HCT116 (cell line): ENCODE measurements around the gene NCLN. TPM values are rescaled to one million over a fixed set of nuclear protein-coding genes. Genes with fewer than 3 reads are reported as not detected.

ENCODE experiments used
- ATAC-seq: fragments of 200-7000 bp; cut with Tn5 transposase; 2 replicates; pipeline ENCODE4 v1.9.1; 2020; ENCODE audit warnings: mild to moderate bottlenecking, moderate library complexity
- BruUV-seq: library from RNA; stranded (reverse); fragments of 400-500 nt; replicated peaks from 2 replicates; lab custom pipeline; 2021; lab: Mats Ljungman, UMichigan
- CTCF ChIA-PET: fragments of 300-600 bp; sonication (Branson Sonifier 250); formaldehyde crosslinking; loops from one replicate; lab custom pipeline; 2021; ENCODE audit warnings: antibody characterized with exemption; lab: Charles Lee
- POLR2A ChIA-PET: fragments of 300-600, 350-600 bp; sonication (Branson Sonifier 250); formaldehyde crosslinking; loops from one replicate; lab custom pipeline; 2021; ENCODE audit warnings: antibody characterized with exemption; lab: Charles Lee
- RAD21 ChIA-PET, 2 experiments: fragments of 300-600 bp; sonication (Branson Sonifier 250); formaldehyde crosslinking; loops; one replicate each; lab custom pipeline; 2023; ENCODE audit warnings: low total read pairs in 2 of 2; ENCODE audit not compliant: uncharacterized antibody in 2 of 2, unreplicated experiment in 2 of 2, low non-redundant PET in 1 of 2; lab: Charles Lee
- DNase-seq: peaks from one replicate; pipeline ENCODE4 v3.0.0-alpha.2; 2010; ENCODE audit warnings: low read depth, low spot score
- H2AFZ ChIP-seq: fragments of 200-600 bp; shearing (Covaris generic), sonication (generic); 2 replicates; pipeline ENCODE4 v1.6.1; 2017; ENCODE audit warnings: low read depth, mixed run types, mixed read lengths, antibody characterized with exemption, low read length; ENCODE audit not compliant: poor library complexity, severe bottlenecking
- H3K27ac ChIP-seq: 2 replicates; pipeline ENCODE4 v1.5.1; 2012; ENCODE audit warnings: low read depth, low read length
- H3K27me3 ChIP-seq: fragments of 200-600 bp; sonication (generic); 2 replicates; pipeline ENCODE4 v1.6.1; 2016; ENCODE audit warnings: mixed run types, low read length, mixed read lengths; ENCODE audit not compliant: insufficient read depth
- H3K36me3 ChIP-seq, 2 experiments: fragments of 200-500 bp in 1 of 2; fragments of 200-600 bp in 1 of 2; sonication (Bioruptor generic) in 1 of 2; sonication (generic) in 1 of 2; 2 replicates each; pipeline versions ENCODE4 v1.5.1 to v1.6.1; 2014 to 2016; ENCODE audit warnings: low read length in 2 of 2, inconsistent platforms in 1 of 2, mixed read lengths in 1 of 2, mixed run types in 1 of 2; ENCODE audit not compliant: insufficient read depth in 2 of 2, control insufficient read depth in 1 of 2
- H3K4me1 ChIP-seq, 2 experiments: fragments of 200-600 bp in 1 of 2; sonication (generic) in 1 of 2; 2 replicates each; pipeline versions ENCODE4 v1.5.1 to v1.6.1; 2012 to 2017; ENCODE audit warnings: low read length in 2 of 2, inconsistent platforms in 1 of 2, mild to moderate bottlenecking in 1 of 2, mixed read lengths in 1 of 2, mixed run types in 1 of 2, moderate library complexity in 1 of 2; ENCODE audit not compliant: insufficient read depth in 2 of 2, control insufficient read depth in 1 of 2
- H3K4me2 ChIP-seq: fragments of 200-600 bp; sonication (generic); 2 replicates; pipeline ENCODE4 v1.6.1; 2017; ENCODE audit warnings: mixed run types, low read length, mixed read lengths
- H3K4me3 ChIP-seq, 2 experiments: fragments of 200-600 bp in 1 of 2; sonication (generic) in 1 of 2; replicated peaks in 1 of 2; 2 replicates each; pipeline ENCODE4 v1.5.1; 2011 to 2016; ENCODE audit warnings: low read length in 2 of 2, control low read depth in 1 of 2, low read depth in 1 of 2, mild to moderate bottlenecking in 1 of 2, mixed read lengths in 1 of 2, mixed run types in 1 of 2
- H3K79me2 ChIP-seq: fragments of 200-600 bp; sonication (generic); 2 replicates; pipeline ENCODE4 v1.6.1; 2017; ENCODE audit warnings: mild to moderate bottlenecking, mixed run types, low read length, moderate library complexity, mixed read lengths; ENCODE audit not compliant: insufficient read depth
- H3K9ac ChIP-seq: fragments of 200-600 bp; sonication (generic); 2 replicates; pipeline ENCODE4 v1.6.1; 2016; ENCODE audit warnings: low read length, mixed read lengths
- H3K9me2 ChIP-seq: fragments of 200-600 bp; sonication (generic), shearing (Covaris generic); 2 replicates; pipeline ENCODE4 v1.6.1; 2017; ENCODE audit warnings: mixed run types, mild to moderate bottlenecking, moderate library complexity; ENCODE audit not compliant: insufficient read depth
- H3K9me3 ChIP-seq, 2 experiments: fragments of 200-500 bp in 1 of 2; fragments of 200-600 bp in 1 of 2; sonication (Bioruptor generic) in 1 of 2; sonication (generic) in 1 of 2; 2 replicates each; pipeline ENCODE4 v1.6.1; 2014 to 2017; ENCODE audit warnings: low read length in 2 of 2, mixed read lengths in 2 of 2, inconsistent platforms in 1 of 2, low read depth in 1 of 2, mild to moderate bottlenecking in 1 of 2, mixed run types in 1 of 2, moderate library complexity in 1 of 2; ENCODE audit not compliant: control insufficient read depth in 1 of 2, insufficient read depth in 1 of 2
- H4K20me1 ChIP-seq: fragments of 200-600 bp; sonication (generic), shearing (Covaris generic); 2 replicates; pipeline ENCODE4 v1.6.1; 2017; ENCODE audit warnings: mixed run types, mild to moderate bottlenecking, moderate library complexity; ENCODE audit not compliant: insufficient read depth
- CBX3 ChIP-seq: IDR thresholded peaks from 2 replicates; pipeline ENCODE4 v1.6.1; 2012; ENCODE audit warnings: low read depth
- CEBPB ChIP-seq: IDR thresholded peaks from 2 replicates; pipeline ENCODE4 v1.6.1; 2012; ENCODE audit warnings: low read depth
- ELF1 ChIP-seq: IDR thresholded peaks from 2 replicates; pipeline ENCODE4 v1.6.1; 2012; ENCODE audit warnings: low read depth, borderline replicate concordance
- EZH2 ChIP-seq: fragments of 200-600 bp; sonication (generic); IDR thresholded peaks from 2 replicates; pipeline ENCODE4 v1.6.1; 2017; ENCODE audit warnings: antibody characterized with exemption, mixed run types
- JUND ChIP-seq: IDR thresholded peaks from 2 replicates; pipeline ENCODE4 v1.6.1; 2012
- MAX ChIP-seq: IDR thresholded peaks from 2 replicates; pipeline ENCODE4 v1.6.1; 2012
- POLR2A ChIP-seq: IDR thresholded peaks from 2 replicates; pipeline ENCODE4 v1.7.0; 2011; ENCODE audit warnings: borderline replicate concordance; ENCODE audit not compliant: insufficient read depth, insufficient read length; ENCODE audit errors: extremely low read depth
- POLR2AphosphoS5 ChIP-seq: IDR thresholded peaks from 2 replicates; pipeline ENCODE4 v1.6.1; 2011; ENCODE audit warnings: mild to moderate bottlenecking, low read depth, low read length, moderate library complexity
- SIN3A ChIP-seq: IDR thresholded peaks from 2 replicates; pipeline ENCODE4 v1.6.1; 2012; ENCODE audit warnings: low read depth
- SRF ChIP-seq: IDR thresholded peaks from 2 replicates; pipeline ENCODE4 v1.6.1; 2012; ENCODE audit warnings: low read depth
- TCF7L2 ChIP-seq: IDR thresholded peaks from 2 replicates; pipeline ENCODE4 v1.7.0; 2011; ENCODE audit warnings: borderline replicate concordance, inconsistent platforms; ENCODE audit not compliant: insufficient read depth, insufficient read length; ENCODE audit errors: extremely low read depth
- YY1 ChIP-seq: IDR thresholded peaks from 2 replicates; pipeline ENCODE4 v1.6.1; 2011; ENCODE audit warnings: low read length, low read depth, moderate library complexity, mild to moderate bottlenecking; ENCODE audit not compliant: insufficient replicate concordance; ENCODE audit errors: extremely low read depth
- ZNF274 ChIP-seq: fragments of 200-500 bp; sonication (Bioruptor generic); IDR thresholded peaks from 2 replicates; pipeline ENCODE4 v1.6.1; 2014; ENCODE audit warnings: mild to moderate bottlenecking, low read depth, low read length, inconsistent platforms
- intact Hi-C: fragments of 100-400 bp; cut with micrococcal nuclease; formaldehyde crosslinking; loops from 2 replicates; pipeline ENCODE4 v1.10.0; 2022
- total RNA-seq: library from RNA; stranded (reverse); gene quantifications from one replicate; pipeline ENCODE4 v1.2.1, GENCODE V29; 2021; ENCODE audit not compliant: unreplicated experiment
- TF ChIP-seq, protein P1 (sequence below), 3 experiments: fragments of 200-600 bp in 1 of 3; sonication (generic) in 1 of 3; IDR thresholded peaks in 2 of 3; conservative IDR thresholded peaks in 1 of 3; 2 replicates each; pipeline ENCODE4 v1.5.1; 2012 to 2017; ENCODE audit warnings: low read depth in 2 of 3, low read length in 2 of 3, antibody characterized with exemption in 1 of 3, borderline replicate concordance in 1 of 3, control low read depth in 1 of 3, mild to moderate bottlenecking in 1 of 3, mixed read lengths in 1 of 3, mixed run types in 1 of 3, moderate library complexity in 1 of 3; ENCODE audit not compliant: insufficient read depth in 1 of 3

Gene NCLN
- total RNA-seq, 1 experiment from 2014 or later, result 119 TPM

- ChIA-PET CTCF (no interaction called here), RAD21 (no interaction called here)
Observed at GRCh38 chr19:3167533-3168272, 18.0 kb upstream of the NCLN start.

More at GRCh38 chr19:3167533-3168272, 18.0 kb upstream of the NCLN start:
- H2AFZ ChIP-seq, result no peak overlapping the region
- H3K4me2 ChIP-seq, result no peak overlapping the region
- H3K79me2 ChIP-seq, result no peaks in the 10 kb centered on the region
- no peak overlapping the region for H3K4me3 ChIP-seq
- no peak overlapping the region for H3K27ac ChIP-seq
- H3K27me3 ChIP-seq, result no peaks in the 10 kb centered on the region
- no peaks in the 10 kb centered on the region for H3K9me2 ChIP-seq
- H3K36me3 ChIP-seq, result no peaks in the 10 kb centered on the region
- intact Hi-C loops, result no loop called here
- POLR2A ChIA-PET, result no interaction called here
- no peaks in the 10 kb centered on the region for H4K20me1 ChIP-seq
- no peak overlapping the region for H3K9ac ChIP-seq
- no peak for TF ChIP-seq SRF
- TF ChIP-seq JUND, result no peak
- TF ChIP-seq POLR2A, result no peak
- TF ChIP-seq EZH2, result no peak
- no peak for TF ChIP-seq ZNF274
- no peak for TF ChIP-seq CEBPB
- no peak for TF ChIP-seq MAX
- no peak for TF ChIP-seq ELF1
- no peak for TF ChIP-seq SIN3A
- no peak for TF ChIP-seq POLR2AphosphoS5
- TF ChIP-seq YY1, result no peak
- TF ChIP-seq CBX3, result no peak
- TF ChIP-seq, protein P1, sequence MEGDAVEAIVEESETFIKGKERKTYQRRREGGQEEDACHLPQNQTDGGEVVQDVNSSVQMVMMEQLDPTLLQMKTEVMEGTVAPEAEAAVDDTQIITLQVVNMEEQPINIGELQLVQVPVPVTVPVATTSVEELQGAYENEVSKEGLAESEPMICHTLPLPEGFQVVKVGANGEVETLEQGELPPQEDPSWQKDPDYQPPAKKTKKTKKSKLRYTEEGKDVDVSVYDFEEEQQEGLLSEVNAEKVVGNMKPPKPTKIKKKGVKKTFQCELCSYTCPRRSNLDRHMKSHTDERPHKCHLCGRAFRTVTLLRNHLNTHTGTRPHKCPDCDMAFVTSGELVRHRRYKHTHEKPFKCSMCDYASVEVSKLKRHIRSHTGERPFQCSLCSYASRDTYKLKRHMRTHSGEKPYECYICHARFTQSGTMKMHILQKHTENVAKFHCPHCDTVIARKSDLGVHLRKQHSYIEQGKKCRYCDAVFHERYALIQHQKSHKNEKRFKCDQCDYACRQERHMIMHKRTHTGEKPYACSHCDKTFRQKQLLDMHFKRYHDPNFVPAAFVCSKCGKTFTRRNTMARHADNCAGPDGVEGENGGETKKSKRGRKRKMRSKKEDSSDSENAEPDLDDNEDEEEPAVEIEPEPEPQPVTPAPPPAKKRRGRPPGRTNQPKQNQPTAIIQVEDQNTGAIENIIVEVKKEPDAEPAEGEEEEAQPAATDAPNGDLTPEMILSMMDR (IDR thresholded peaks at IDR 0.05 in 2 of 3, conservative IDR thresholded peaks at IDR 0.05 in 1 of 3; ENCODE audit: borderline replicate concordance in 1 of 3, insufficient read depth in 1 of 3, low read depth in 2 of 3, low read length in 2 of 3), result no peak
- no peak for TF ChIP-seq TCF7L2
- peaks cover 4 to 16% of the 10 kb centered on the region in 2 experiments; a peak in 2 of 4 replicates for H3K4me1 ChIP-seq
- BruUV-seq, result no TSS peak
- ATAC-seq (no peak), DNase-seq (no peak)
- no peaks in the 10 kb centered on the region for H3K9me3 ChIP-seq
